H9 (cell line): Measurements from ENCODE around the gene UBE2V1. TPM values are rescaled to one million over a fixed set of nuclear protein-coding genes. Genes with fewer than 3 reads are reported as not detected.

ENCODE experiments used
- DNase-seq: peaks from one replicate; pipeline ENCODE4 v3.0.0-alpha.2; 2017
- H2AFZ ChIP-seq: one replicate; pipeline ENCODE4 v1.6.1; 2013; ENCODE audit warnings: mild to moderate bottlenecking, low read length, control low read depth, moderate library complexity
- H2AK5ac ChIP-seq: 2 replicates; pipeline ENCODE4 v1.6.1; 2013; ENCODE audit warnings: low read length, control low read depth, mixed read lengths; ENCODE audit not compliant: insufficient read length
- H2BK120ac ChIP-seq: one replicate; pipeline ENCODE4 v1.6.1; 2013; ENCODE audit warnings: low read depth, mild to moderate bottlenecking, low read length, control low read depth, inconsistent platforms; ENCODE audit not compliant: poor library complexity, severe bottlenecking
- H2BK12ac ChIP-seq: 2 replicates; pipeline ENCODE4 v1.6.1; 2013; ENCODE audit warnings: low read length, control low read depth, mixed read lengths, low read depth; ENCODE audit not compliant: insufficient read length
- H2BK15ac ChIP-seq: 2 replicates; pipeline ENCODE4 v1.6.1; 2013; ENCODE audit warnings: low read depth, low read length, control low read depth
- H2BK20ac ChIP-seq: one replicate; pipeline ENCODE4 v1.6.1; 2013; ENCODE audit warnings: low read depth, mild to moderate bottlenecking, low read length, control low read depth, inconsistent platforms; ENCODE audit not compliant: poor library complexity, severe bottlenecking
- H2BK5ac ChIP-seq: 2 replicates; pipeline ENCODE4 v1.6.1; 2013; ENCODE audit warnings: low read length, control low read depth, mixed read lengths; ENCODE audit not compliant: insufficient read length
- H3K14ac ChIP-seq: 2 replicates; pipeline ENCODE4 v1.6.1; 2013; ENCODE audit warnings: low read length, control low read depth; ENCODE audit not compliant: insufficient read depth
- H3K18ac ChIP-seq: 2 replicates; pipeline ENCODE4 v1.6.1; 2013; ENCODE audit warnings: low read depth, mild to moderate bottlenecking, mixed read lengths, low read length, control low read depth; ENCODE audit not compliant: insufficient read length
- H3K23ac ChIP-seq: 2 replicates; pipeline ENCODE4 v1.6.1; 2013; ENCODE audit warnings: low read length, control low read depth, mixed read lengths, low read depth; ENCODE audit not compliant: insufficient read length
- H3K23me2 ChIP-seq: 2 replicates; pipeline ENCODE4 v1.6.1; 2013; ENCODE audit warnings: low read depth, mild to moderate bottlenecking, mixed read lengths, low read length, control low read depth; ENCODE audit not compliant: insufficient read length, poor library complexity, severe bottlenecking
- H3K27ac ChIP-seq: 2 replicates; pipeline ENCODE4 v1.5.1; 2013; ENCODE audit warnings: low read length, control low read depth, mixed read lengths, low read depth; ENCODE audit not compliant: insufficient read length
- H3K27me3 ChIP-seq: 2 replicates; pipeline ENCODE4 v1.6.1; 2013; ENCODE audit warnings: low read length, control low read depth, inconsistent platforms; ENCODE audit not compliant: insufficient read depth
- H3K4ac ChIP-seq: 2 replicates; pipeline ENCODE4 v1.6.1; 2013; ENCODE audit warnings: low read depth, mild to moderate bottlenecking, control low read depth, inconsistent platforms, low read length, moderate library complexity
- H3K4me1 ChIP-seq: 2 replicates; pipeline ENCODE4 v1.6.1; 2013; ENCODE audit warnings: low read length, control low read depth, inconsistent platforms; ENCODE audit not compliant: insufficient read depth
- H3K4me2 ChIP-seq: 2 replicates; pipeline ENCODE4 v1.6.1; 2013; ENCODE audit warnings: low read length, control low read depth, mixed read lengths; ENCODE audit not compliant: insufficient read length, insufficient read depth
- H3K56ac ChIP-seq: 2 replicates; pipeline ENCODE4 v1.6.1; 2013; ENCODE audit warnings: low read depth, mild to moderate bottlenecking, mixed read lengths, low read length, control low read depth; ENCODE audit not compliant: insufficient read length
- H3K79me1 ChIP-seq: 2 replicates; pipeline ENCODE4 v1.6.1; 2013; ENCODE audit warnings: low read depth, mild to moderate bottlenecking, moderate library complexity, low read length, control low read depth, inconsistent platforms; ENCODE audit not compliant: insufficient read depth, poor library complexity, severe bottlenecking
- H3K79me2 ChIP-seq: 2 replicates; pipeline ENCODE4 v1.6.1; 2013; ENCODE audit warnings: low read length, control low read depth, inconsistent platforms; ENCODE audit not compliant: insufficient read depth
- H3K9ac ChIP-seq: 2 replicates; pipeline ENCODE4 v1.6.1; 2013; ENCODE audit warnings: low read length, control low read depth, mixed read lengths; ENCODE audit not compliant: insufficient read length; ENCODE audit errors: extremely low read depth
- H3K9me3 ChIP-seq: one replicate; pipeline ENCODE4 v1.6.1; 2013; ENCODE audit warnings: low read depth, low read length, inconsistent platforms; ENCODE audit not compliant: control insufficient read depth
- H3T11ph ChIP-seq: one replicate; pipeline ENCODE4 v1.6.1; 2013; ENCODE audit warnings: mild to moderate bottlenecking, low read length, control low read depth, inconsistent platforms
- H4K20me1 ChIP-seq: one replicate; pipeline ENCODE4 v1.6.1; 2013; ENCODE audit not compliant: control insufficient read depth, insufficient read length, insufficient read depth
- H4K5ac ChIP-seq: 2 replicates; pipeline ENCODE4 v1.6.1; 2013; ENCODE audit warnings: low read depth, mild to moderate bottlenecking, mixed read lengths, low read length, control low read depth; ENCODE audit not compliant: insufficient read length
- H4K8ac ChIP-seq: replicated peaks from 2 replicates; pipeline ENCODE4 v1.6.1; 2013; ENCODE audit warnings: low read length, control low read depth, mixed read lengths, low read depth; ENCODE audit not compliant: insufficient read length
- H4K91ac ChIP-seq: 2 replicates; pipeline ENCODE4 v1.6.1; 2013; ENCODE audit warnings: low read depth, mild to moderate bottlenecking, moderate library complexity, mixed read lengths, low read length, control low read depth; ENCODE audit not compliant: insufficient read length
- H3K27ac Mint-ChIP-seq, 3 experiments: 2 replicates in 2 of 3; 3 replicates in 1 of 3; pipeline ENCODE4 v1.8.0; 2020 to 2021; ENCODE audit warnings: mixed read lengths in 3 of 3, mild to moderate bottlenecking in 1 of 3, moderate library complexity in 1 of 3
- H3K27me3 Mint-ChIP-seq: 2 replicates; pipeline ENCODE4 v1.8.0; 2021; ENCODE audit warnings: low read depth, mild to moderate bottlenecking, moderate library complexity, mixed read lengths
- H3K36me3 Mint-ChIP-seq, 3 experiments: 2 replicates in 2 of 3; 3 replicates in 1 of 3; pipeline ENCODE4 v1.8.0; 2020 to 2021; ENCODE audit warnings: low read depth in 3 of 3, mixed read lengths in 3 of 3; ENCODE audit not compliant: insufficient read depth in 1 of 3
- H3K4me1 Mint-ChIP-seq, 2 experiments: 2 replicates each; pipeline ENCODE4 v1.8.0; 2020; ENCODE audit warnings: mixed read lengths in 2 of 2
- H3K4me3 Mint-ChIP-seq, 2 experiments: 2 replicates in 1 of 2; 3 replicates in 1 of 2; pipeline ENCODE4 v1.8.0; 2020 to 2021; ENCODE audit warnings: mild to moderate bottlenecking in 2 of 2, mixed read lengths in 2 of 2, moderate library complexity in 1 of 2
- H3K9me3 Mint-ChIP-seq, 2 experiments: 2 replicates in 1 of 2; 3 replicates in 1 of 2; pipeline ENCODE4 v1.8.0; 2020; ENCODE audit warnings: mild to moderate bottlenecking in 2 of 2, mixed read lengths in 2 of 2, moderate library complexity in 1 of 2
- CTCF ChIP-seq: fragments of 200-600 bp; sonication (generic); conservative IDR thresholded peaks from 3 replicates; pipeline ENCODE4 v1.8.0; 2021; ENCODE audit warnings: antibody characterized with exemption, mild to moderate bottlenecking
- WGBS: extraction: QIAGEN DNeasy Blood & Tissue Kit; methylation state at CpG from one replicate; pipeline ENCODE4 v1.1.7; 2013; ENCODE audit warnings: missing lambda C conversion rate, low lambda C conversion rate, mixed read lengths; ENCODE audit not compliant: insufficient read length; ENCODE audit errors: extremely low coverage; 5-methylcytosine and 5-hydroxymethylcytosine counted together
- total RNA-seq: library from RNA; stranded (reverse); gene quantifications from 2 replicates; pipeline ENCODE4 v1.2.1, GENCODE V29; 2021

UBE2V1 gene
- total RNA-seq, 1 experiment from 2014 or later = 152 TPM

GRCh38 chr20:50054231-50054547 lies 58.8 kb downstream of the UBE2V1 start:
- H3K27ac Mint-ChIP-seq = no peak overlapping the region
- Histone ChIP-seq H3K4me2 (no peak overlapping the region), H2BK5ac (no peak overlapping the region), H3K23me2 (no peaks in the 10 kb centered on the region), H3K27ac (no peak overlapping the region), H3K23ac (no peak overlapping the region), H3K79me2 (no peaks in the 10 kb centered on the region), H3K4me1 (no peaks in the 10 kb centered on the region), H4K20me1 (no peaks in the 10 kb centered on the region), H2BK15ac (no peak overlapping the region), H4K5ac (no peak overlapping the region), H3K27me3 (no peaks in the 10 kb centered on the region), H2BK12ac (no peak overlapping the region), H3K56ac (no peak overlapping the region), H3T11ph (no peak overlapping the region), H3K79me1 (no peaks in the 10 kb centered on the region), H3K9me3 (no peaks in the 10 kb centered on the region), H4K91ac (no peak overlapping the region), H4K8ac (no peak overlapping the region), H3K14ac (no peak overlapping the region), H3K9ac (no peak overlapping the region), H2BK20ac (no peak overlapping the region), H3K4ac (no peak overlapping the region), H2AK5ac (no peak overlapping the region), H2AFZ (no peak overlapping the region), H3K18ac (no peak overlapping the region), H2BK120ac (no peak overlapping the region)
- H3K4me1 Mint-ChIP-seq = peaks cover 7 to 22% of the 10 kb centered on the region in 2 experiments; a peak in 3 of 4 replicates
- DNase-seq = no peak
- TF ChIP-seq CTCF = no peak
- no peaks in the 10 kb centered on the region; a peak in 1 of 5 replicates for H3K9me3 Mint-ChIP-seq
- no CpG with 5 or more reads among the region's 5 CpGs for WGBS
- H3K4me3 Mint-ChIP-seq = no peak overlapping the region
- no peaks in the 10 kb centered on the region for H3K36me3 Mint-ChIP-seq
- H3K27me3 Mint-ChIP-seq = no peaks in the 10 kb centered on the region; the same call in 1 of the 2 replicates
